ENCODE measurements around the gene C8A. TPM values are rescaled to one million over a fixed set of nuclear protein-coding genes. Genes with fewer than 3 reads are reported as not detected.

Gene C8A
- total and polyA plus RNA-seq, 3 donors from 2014 or later: not detected

DNA sequence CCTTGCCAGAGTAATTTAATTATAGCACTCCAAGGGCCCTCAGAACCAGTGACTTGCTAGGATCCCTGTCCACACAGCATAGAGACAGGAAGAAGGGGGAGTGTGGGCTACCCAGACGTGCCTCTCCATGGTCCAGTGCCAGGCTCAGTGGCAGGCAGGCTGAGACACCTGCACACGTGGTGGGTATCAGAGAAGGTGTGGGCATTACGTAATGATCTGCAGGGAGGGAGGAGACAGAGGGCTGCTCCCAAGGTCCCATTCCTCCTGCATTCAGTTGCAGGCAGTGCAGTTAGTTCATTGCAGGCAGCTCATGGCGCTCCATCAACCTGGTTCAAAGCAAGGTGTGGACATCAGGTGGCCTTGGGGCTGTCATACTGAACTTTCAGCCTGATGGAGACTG is 61.4 kb downstream of the C8A start:
- H3K36me3 ChIP-seq (ENCODE audit: low read depth, missing control alignments): no peaks in the 10 kb centered on the region
- intact Hi-C loops (cut with DNase I; ENCODE audit: low total_unique reads): no loop called here
- WGBS, 2 donors: 79 to 81% methylated on average over 3 to 4 of the region's 4 CpGs
- no peak overlapping the region for H3K27ac ChIP-seq
- DNase-seq: no peak
- TF ChIP-seq POLR2A (IDR thresholded peaks at IDR 0.05): no peak
- TF ChIP-seq, protein P1, sequence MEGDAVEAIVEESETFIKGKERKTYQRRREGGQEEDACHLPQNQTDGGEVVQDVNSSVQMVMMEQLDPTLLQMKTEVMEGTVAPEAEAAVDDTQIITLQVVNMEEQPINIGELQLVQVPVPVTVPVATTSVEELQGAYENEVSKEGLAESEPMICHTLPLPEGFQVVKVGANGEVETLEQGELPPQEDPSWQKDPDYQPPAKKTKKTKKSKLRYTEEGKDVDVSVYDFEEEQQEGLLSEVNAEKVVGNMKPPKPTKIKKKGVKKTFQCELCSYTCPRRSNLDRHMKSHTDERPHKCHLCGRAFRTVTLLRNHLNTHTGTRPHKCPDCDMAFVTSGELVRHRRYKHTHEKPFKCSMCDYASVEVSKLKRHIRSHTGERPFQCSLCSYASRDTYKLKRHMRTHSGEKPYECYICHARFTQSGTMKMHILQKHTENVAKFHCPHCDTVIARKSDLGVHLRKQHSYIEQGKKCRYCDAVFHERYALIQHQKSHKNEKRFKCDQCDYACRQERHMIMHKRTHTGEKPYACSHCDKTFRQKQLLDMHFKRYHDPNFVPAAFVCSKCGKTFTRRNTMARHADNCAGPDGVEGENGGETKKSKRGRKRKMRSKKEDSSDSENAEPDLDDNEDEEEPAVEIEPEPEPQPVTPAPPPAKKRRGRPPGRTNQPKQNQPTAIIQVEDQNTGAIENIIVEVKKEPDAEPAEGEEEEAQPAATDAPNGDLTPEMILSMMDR (IDR thresholded peaks at IDR 0.05): no peak
- no peaks in the 10 kb centered on the region for H3K9me3 ChIP-seq
- no peaks in the 10 kb centered on the region for H3K27me3 ChIP-seq
- H3K4me3 ChIP-seq: no peak overlapping the region
- H3K4me1 ChIP-seq: no peaks in the 10 kb centered on the region

DNA sequence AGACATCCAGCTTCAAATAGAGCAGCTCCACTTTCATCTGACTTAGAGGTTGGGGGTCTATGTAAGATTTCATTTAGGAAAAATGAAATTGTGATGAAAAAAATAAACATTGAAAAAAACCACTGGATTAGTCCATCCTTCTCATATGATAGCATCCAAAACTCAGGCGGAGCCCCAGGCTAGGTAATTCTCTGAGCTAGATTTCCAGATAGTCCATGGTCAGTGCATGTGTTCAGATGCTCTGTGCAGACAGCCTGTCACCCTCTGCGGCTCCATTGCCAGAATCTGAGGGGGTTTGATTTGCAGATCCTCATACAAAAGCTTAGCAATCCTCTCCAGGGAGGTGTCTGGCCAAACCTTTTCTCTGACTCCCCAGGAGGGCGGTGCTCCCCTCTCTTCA is 62.0 kb downstream of the C8A start:
- no peak overlapping the region for H3K27ac ChIP-seq
- H3K9me3 ChIP-seq: no peaks in the 10 kb centered on the region
- WGBS, 2 donors: 93 to 96% methylated on average over 3 of the region's 3 CpGs
- TF ChIP-seq POLR2A (IDR thresholded peaks at IDR 0.05): no peak
- TF ChIP-seq, protein P1 (IDR thresholded peaks at IDR 0.05): no peak
- H3K4me3 ChIP-seq: no peak overlapping the region
- no peak for DNase-seq
- no peaks in the 10 kb centered on the region for H3K27me3 ChIP-seq
- no peaks in the 10 kb centered on the region for H3K4me1 ChIP-seq
- no peaks in the 10 kb centered on the region for H3K36me3 ChIP-seq (ENCODE audit: low read depth, missing control alignments)
- intact Hi-C loops (cut with DNase I; ENCODE audit: low total_unique reads): no loop called here

DNA sequence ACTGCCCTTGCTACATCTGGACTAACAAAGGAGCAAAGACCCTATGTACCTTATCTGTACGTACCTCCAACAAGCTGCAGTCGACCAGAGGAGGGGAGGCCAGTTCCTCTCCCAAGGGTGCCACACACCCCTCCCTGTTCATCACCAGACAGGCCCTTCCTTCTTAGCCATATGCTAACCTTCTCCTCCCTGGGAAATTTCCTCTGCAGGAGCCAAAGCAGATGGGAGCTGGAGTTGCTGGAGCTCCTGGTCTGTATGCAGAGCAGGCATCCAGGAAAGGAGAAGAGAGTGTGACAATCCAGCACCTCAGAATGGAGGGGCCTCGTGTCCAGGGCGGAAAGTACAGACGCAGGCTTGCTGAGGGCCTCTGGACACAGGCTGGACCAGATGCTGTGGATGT is 62.8 kb downstream of the C8A start:
- intact Hi-C loops (cut with DNase I; ENCODE audit: low total_unique reads): no loop called here
- DNase-seq: no peak
- TF ChIP-seq, protein P1 (IDR thresholded peaks at IDR 0.05): no peak
- no peak for TF ChIP-seq POLR2A (IDR thresholded peaks at IDR 0.05)
- H3K4me1 ChIP-seq: no peaks in the 10 kb centered on the region
- H3K27me3 ChIP-seq: no peaks in the 10 kb centered on the region
- no peak overlapping the region for H3K4me3 ChIP-seq
- 79 to 84% methylated on average over 5 of the region's 5 CpGs for WGBS, 2 donors
- no peak overlapping the region for H3K27ac ChIP-seq
- no peaks in the 10 kb centered on the region for H3K9me3 ChIP-seq
- H3K36me3 ChIP-seq (ENCODE audit: low read depth, missing control alignments): no peaks in the 10 kb centered on the region

DNA sequence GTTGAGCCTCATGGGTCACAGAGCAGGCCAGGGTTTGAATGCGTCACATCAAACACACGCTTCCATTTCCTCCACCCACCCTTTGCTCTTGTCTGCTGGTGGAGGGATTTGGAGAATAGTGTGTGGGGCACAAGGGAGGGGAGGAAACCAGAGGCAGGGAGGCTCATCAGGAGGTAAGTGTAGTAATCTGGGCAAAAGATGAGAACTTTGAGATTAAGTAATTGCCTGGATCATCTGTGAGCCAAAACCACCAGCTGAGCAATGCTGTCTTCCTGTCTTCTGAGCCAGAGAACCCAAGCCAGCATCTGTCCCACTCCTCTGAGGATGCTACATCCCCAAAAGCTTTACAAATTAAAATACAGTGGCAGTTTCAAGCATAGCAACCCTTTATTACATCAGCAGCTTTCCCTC is 66.0 kb downstream of the C8A start:
- H3K27ac ChIP-seq: no peak overlapping the region

DNA sequence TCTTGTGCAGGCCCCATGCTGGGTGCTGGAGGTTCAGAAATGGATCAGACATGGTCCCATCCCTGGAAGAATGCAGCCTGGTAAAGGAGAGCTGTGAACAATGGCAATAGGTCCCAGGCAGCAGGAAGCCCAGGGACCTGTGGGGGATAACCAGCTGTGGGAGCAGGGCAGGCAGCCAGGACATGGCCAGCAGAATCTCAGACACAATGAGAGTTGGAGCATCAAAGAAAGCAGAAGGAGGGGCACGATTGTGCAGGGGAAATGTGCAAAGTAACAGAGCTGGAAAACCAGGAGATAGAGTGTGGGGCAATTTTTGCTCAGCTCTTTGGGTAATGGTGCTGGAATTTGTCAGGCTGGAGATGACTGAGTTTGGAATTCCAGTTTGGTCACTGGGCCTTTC is 66.9 kb downstream of the C8A start:
- WGBS, 2 donors: 33 to 71% methylated on average over 1 of the region's 1 CpG
- no peaks in the 10 kb centered on the region for H3K36me3 ChIP-seq (ENCODE audit: low read depth, missing control alignments)
- TF ChIP-seq, protein P1 (IDR thresholded peaks at IDR 0.05): no peak
- TF ChIP-seq POLR2A (IDR thresholded peaks at IDR 0.05): no peak
- no peak overlapping the region for H3K27ac ChIP-seq
- DNase-seq: no peak
- no peaks in the 10 kb centered on the region for H3K4me1 ChIP-seq
- H3K27me3 ChIP-seq: no peaks in the 10 kb centered on the region
- intact Hi-C loops (cut with DNase I; ENCODE audit: low total_unique reads): no loop called here
- no peaks in the 10 kb centered on the region for H3K9me3 ChIP-seq
- H3K4me3 ChIP-seq: no peak overlapping the region

More for the DNA sequence above, 66.0 kb downstream of the C8A start:
- H3K27me3 ChIP-seq: no peaks in the 10 kb centered on the region
- 66 to 96% methylated on average over 2 of the region's 2 CpGs for WGBS, 2 donors
- TF ChIP-seq POLR2A (IDR thresholded peaks at IDR 0.05): no peak
- TF ChIP-seq, protein P1 (IDR thresholded peaks at IDR 0.05): no peak
- no peak for DNase-seq
- no peaks in the 10 kb centered on the region for H3K9me3 ChIP-seq
- no peaks in the 10 kb centered on the region for H3K36me3 ChIP-seq (ENCODE audit: low read depth, missing control alignments)
- no peak overlapping the region for H3K4me3 ChIP-seq
- no peaks in the 10 kb centered on the region for H3K4me1 ChIP-seq
- intact Hi-C loops (cut with DNase I; ENCODE audit: low total_unique reads): no loop called here
